ENCODE measurements around the gene SOCS3. TPM values are rescaled to one million over a fixed set of nuclear protein-coding genes. Genes with fewer than 3 reads are reported as not detected.
A peak's percentile ranks its signal among the peaks of the same experiment; 100 is the strongest.

Gene SOCS3
- total RNA-seq, 1 donor from 2014 or later = 620 TPM

GRCh38 chr17:78317794-78318400, 42.0 kb downstream of the SOCS3 start:
- Histone ChIP-seq H3K27ac (no peak overlapping the region), H3K4me1 (peaks cover 18 to 27% of the 10 kb centered on the region in 2 donors), H3K4me3 (no peak overlapping the region), H3K36me3 (no peaks in the 10 kb centered on the region), H3K27me3 (no peaks in the 10 kb centered on the region), H3K9me3 (no peaks in the 10 kb centered on the region)
- no peak for TF ChIP-seq CTCF (IDR thresholded peaks at IDR 0.05)
- DNase-seq (ENCODE audit: low spot score in 2 of 2) = no peak
- intact Hi-C loops (cut with DNase I) = no loop called here

GRCh38 chr17:78316867-78317789, 42.7 kb downstream of the SOCS3 start:
- Histone ChIP-seq H3K9me3 (no peaks in the 10 kb centered on the region), H3K4me3 (no peak overlapping the region), H3K4me1 (peaks cover 18 to 27% of the 10 kb centered on the region in 2 donors), H3K36me3 (no peaks in the 10 kb centered on the region), H3K27me3 (no peaks in the 10 kb centered on the region), H3K27ac (peak overlapping the region; percentile 81 to 83)
- intact Hi-C loops (cut with DNase I) = no loop called here
- no peak for DNase-seq (ENCODE audit: low spot score in 2 of 2)
- TF ChIP-seq CTCF (IDR thresholded peaks at IDR 0.05) = no peak

GRCh38 chr17:78316115-78316866, 43.6 kb downstream of the SOCS3 start:
- DNase-seq (ENCODE audit: low spot score in 2 of 2) = no peak
- no peak for TF ChIP-seq CTCF (IDR thresholded peaks at IDR 0.05)

GRCh38 chr17:78315355-78316114, 44.3 kb downstream of the SOCS3 start:
- H3K27me3 ChIP-seq = no peaks in the 10 kb centered on the region
- peaks cover 18 to 27% of the 10 kb centered on the region in 2 donors for H3K4me1 ChIP-seq
- TF ChIP-seq CTCF (IDR thresholded peaks at IDR 0.05) = no peak
- intact Hi-C loops (cut with DNase I) = loop anchor here (1.0 kb wide), 1 partner anchor 27 kb away; no protein-coding TSS in a partner anchor
- peak overlapping the region; percentile 81 to 83 for H3K27ac ChIP-seq
- H3K36me3 ChIP-seq = no peaks in the 10 kb centered on the region
- H3K9me3 ChIP-seq = no peaks in the 10 kb centered on the region
- DNase-seq (ENCODE audit: low spot score in 2 of 2) = peak; percentile 76 to 97
- H3K4me3 ChIP-seq = peak overlapping the region in 1 of 2 donors; percentile 23

More at GRCh38 chr17:78316115-78316866, 43.6 kb downstream of the SOCS3 start:
- Histone ChIP-seq H3K36me3 (no peaks in the 10 kb centered on the region), H3K27me3 (no peaks in the 10 kb centered on the region), H3K9me3 (no peaks in the 10 kb centered on the region), H3K4me3 (peak overlapping the region in 1 of 2 donors; percentile 23), H3K27ac (peak overlapping the region; percentile 81 to 83), H3K4me1 (peaks cover 18 to 27% of the 10 kb centered on the region in 2 donors)
- intact Hi-C loops (cut with DNase I) = no loop called here
